ENCODE measurements around the gene PFKL. TPM values are rescaled to one million over a fixed set of nuclear protein-coding genes. Genes with fewer than 3 reads are reported as not detected.

Gene PFKL
- polyA plus RNA-seq, 1 donor, result 160 TPM

- WGBS (ENCODE audit: insufficient coverage, low lambda C conversion rate), result no CpG with 5 or more reads among the region's 10 CpGs
- no peak overlapping the region for H3K27ac ChIP-seq (ENCODE audit: low read length)
- H3K4me3 ChIP-seq (ENCODE audit: low read length), result no peak overlapping the region
- H3K4me1 ChIP-seq (ENCODE audit: control insufficient read depth, insufficient read depth, low read length), result no peaks in the 10 kb centered on the region
- H3K36me3 ChIP-seq (ENCODE audit: control insufficient read depth, insufficient read depth, low read length), result no peaks in the 10 kb centered on the region
- H3K27me3 ChIP-seq (ENCODE audit: control insufficient read depth, insufficient read depth, low read length), result peaks cover 5% of the 10 kb centered on the region
- DNase-seq, result no peak
- H3K9me3 ChIP-seq (ENCODE audit: control insufficient read depth, low read depth, low read length), result peaks cover 3% of the 10 kb centered on the region
Observed at GRCh38 chr21:44375281-44375651, 75.4 kb downstream of the PFKL start.

- Histone ChIP-seq H3K4me3 (ENCODE audit: low read length) (no peak overlapping the region), H3K9me3 (ENCODE audit: control insufficient read depth, low read depth, low read length) (peaks cover under 1% of the 10 kb centered on the region), H3K27me3 (ENCODE audit: control insufficient read depth, insufficient read depth, low read length) (no peaks in the 10 kb centered on the region), H3K36me3 (ENCODE audit: control insufficient read depth, insufficient read depth, low read length) (no peaks in the 10 kb centered on the region), H3K27ac (ENCODE audit: low read length) (no peak overlapping the region), H3K4me1 (ENCODE audit: control insufficient read depth, insufficient read depth, low read length) (no peaks in the 10 kb centered on the region)
- WGBS (ENCODE audit: insufficient coverage, low lambda C conversion rate), result no CpG with 5 or more reads among the region's 19 CpGs
- no peak for DNase-seq
Observed at GRCh38 chr21:44375761-44376241, 75.9 kb downstream of the PFKL start.

DNA sequence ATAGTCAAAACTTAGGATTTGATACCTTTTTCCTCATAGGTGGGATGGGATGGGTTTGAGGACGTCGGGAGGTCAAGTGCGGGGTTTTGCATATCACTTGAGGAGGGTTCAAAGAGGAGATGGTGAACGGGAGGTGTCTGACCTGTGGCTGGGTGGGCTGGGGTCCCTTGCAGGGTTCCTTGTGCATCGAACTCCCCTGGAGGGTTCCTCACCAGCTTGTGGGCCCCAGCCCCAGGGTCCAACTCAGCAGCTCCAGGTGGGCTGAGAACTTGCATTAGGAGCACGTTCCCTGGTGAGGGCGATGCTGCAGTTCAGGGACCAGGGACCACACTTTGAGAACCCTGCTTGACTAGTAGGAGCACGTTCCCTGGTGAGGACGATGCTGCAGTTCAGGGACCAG, 76.8 kb downstream of the PFKL start:
- WGBS (ENCODE audit: insufficient coverage, low lambda C conversion rate), result 90% methylated on average over 3 of the region's 9 CpGs
- no peak for DNase-seq
- H3K27me3 ChIP-seq (ENCODE audit: control insufficient read depth, insufficient read depth, low read length), result no peaks in the 10 kb centered on the region

More for the DNA sequence above, 76.8 kb downstream of the PFKL start:
- Histone ChIP-seq H3K36me3 (ENCODE audit: control insufficient read depth, insufficient read depth, low read length) (no peaks in the 10 kb centered on the region), H3K9me3 (ENCODE audit: control insufficient read depth, low read depth, low read length) (no peaks in the 10 kb centered on the region), H3K4me3 (ENCODE audit: low read length) (no peak overlapping the region), H3K4me1 (ENCODE audit: control insufficient read depth, insufficient read depth, low read length) (no peaks in the 10 kb centered on the region), H3K27ac (ENCODE audit: low read length) (no peak overlapping the region)

Other genes starting within 250 kb of the PFKL start
- gene PWP2, start 192.7 kb upstream of the PFKL start, polyA plus RNA-seq, result 9.3 TPM
- gene GATD3, start 166.4 kb upstream of the PFKL start, polyA plus RNA-seq, result 48.3 TPM
- 3.0 TPM for gene ICOSLG, start 59.1 kb upstream of the PFKL start, polyA plus RNA-seq
- gene DNMT3L, start 38.2 kb upstream of the PFKL start, polyA plus RNA-seq, result not detected
- gene AIRE, start 14.2 kb upstream of the PFKL start, polyA plus RNA-seq, result 14.3 TPM
- gene CFAP410, start 39.3 kb downstream of the PFKL start, polyA plus RNA-seq, result 33.0 TPM
- gene TRPM2, start 53.6 kb downstream of the PFKL start, polyA plus RNA-seq, result 2.2 TPM
- 18.8 TPM for gene LRRC3, start 155.5 kb downstream of the PFKL start, polyA plus RNA-seq
- not detected for gene KRTAP10-1, start 240.1 kb downstream of the PFKL start, polyA plus RNA-seq